Duodenal mucosa (tissue), 2 donors: ENCODE results near the gene EID2.
A peak's percentile ranks its signal among the peaks of the same experiment; 100 is the strongest.

Experiments
- H3K27ac ChIP-seq: one replicate; pipeline ENCODE4 v1.7.0; 2013; ENCODE audit warnings: low read depth, low read length
- H3K27me3 ChIP-seq, 2 donors: one replicate each; pipeline ENCODE4 v1.7.0; 2013; ENCODE audit warnings: low read length in 2 of 2, control low read depth in 1 of 2; ENCODE audit not compliant: insufficient read depth in 2 of 2, control insufficient read depth in 1 of 2
- H3K36me3 ChIP-seq, 2 donors: one replicate each; pipeline ENCODE4 v1.7.0; 2013; ENCODE audit warnings: low read length in 2 of 2, control low read depth in 1 of 2; ENCODE audit not compliant: insufficient read depth in 2 of 2, control insufficient read depth in 1 of 2
- H3K4me1 ChIP-seq, 2 donors: one replicate each; pipeline ENCODE4 v1.7.0; 2013; ENCODE audit warnings: low read length in 2 of 2, control low read depth in 1 of 2; ENCODE audit not compliant: insufficient read depth in 2 of 2, control insufficient read depth in 1 of 2
- H3K4me3 ChIP-seq, 2 donors: one replicate each; pipeline ENCODE4 v1.7.0; 2013; ENCODE audit warnings: low read length in 2 of 2, low read depth in 1 of 2
- H3K9ac ChIP-seq, 2 donors: one replicate each; pipeline ENCODE4 v1.7.0; 2013; ENCODE audit warnings: low read length in 2 of 2, low read depth in 1 of 2
- H3K9me3 ChIP-seq, 2 donors: one replicate each; pipeline ENCODE4 v1.7.0; 2013; ENCODE audit warnings: low read length in 2 of 2, control low read depth in 1 of 2; ENCODE audit not compliant: control insufficient read depth in 1 of 2

The EID2 gene

DNA sequence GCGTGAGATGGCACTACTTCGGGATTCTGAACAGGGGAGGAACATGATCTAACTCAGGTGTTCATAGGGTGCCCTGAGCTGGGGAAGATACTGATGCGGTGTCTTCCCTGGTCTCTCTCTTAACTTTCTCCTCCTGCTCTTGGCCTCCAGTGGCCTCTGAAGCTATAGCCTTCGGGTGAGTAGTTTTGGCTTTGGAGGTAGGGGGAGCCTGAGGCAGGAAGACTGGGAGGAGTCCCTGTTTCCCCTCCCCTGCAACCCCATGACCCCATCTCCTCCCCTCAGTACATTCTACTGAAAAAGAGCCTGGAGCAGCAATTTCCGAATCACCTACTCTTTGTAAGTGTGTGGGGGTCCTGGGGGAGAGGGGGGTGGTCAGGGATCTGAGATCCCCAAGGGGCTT, 21.5 kb downstream of the EID2 start:
- H3K36me3 ChIP-seq, result no peaks in the 10 kb centered on the region
- H3K27ac ChIP-seq, result no peak overlapping the region
- H3K9me3 ChIP-seq, result no peaks in the 10 kb centered on the region
- H3K27me3 ChIP-seq, result peaks cover 33 to 39% of the 10 kb centered on the region in 2 donors
- H3K4me1 ChIP-seq, result peaks cover 0 to 8% of the 10 kb centered on the region in 2 donors
- H3K9ac ChIP-seq, result no peak overlapping the region
- no peak overlapping the region for H3K4me3 ChIP-seq

DNA sequence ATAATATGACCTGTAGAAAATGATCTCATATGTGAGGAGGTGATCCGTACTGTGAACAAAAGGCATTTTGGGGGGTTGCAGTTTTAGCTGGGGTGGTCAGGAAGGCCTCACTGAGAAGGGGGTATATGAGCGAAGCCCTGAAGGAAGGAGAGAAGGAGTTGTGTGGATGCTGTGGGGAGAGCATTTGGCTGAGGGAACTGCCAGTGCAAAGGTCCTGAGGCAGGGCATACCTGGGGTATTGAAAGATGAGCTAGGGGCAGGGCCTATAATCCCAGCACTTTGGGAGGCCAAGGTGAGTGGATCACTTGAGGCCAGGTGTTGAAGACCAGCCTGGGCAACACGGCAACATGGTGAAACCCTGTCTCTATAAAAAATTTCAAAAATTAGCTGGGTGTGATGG, 22.5 kb downstream of the EID2 start:
- H3K27ac ChIP-seq, result no peak overlapping the region
- H3K9me3 ChIP-seq, result no peaks in the 10 kb centered on the region
- H3K4me3 ChIP-seq, result no peak overlapping the region
- no peaks in the 10 kb centered on the region for H3K36me3 ChIP-seq
- H3K27me3 ChIP-seq, result peaks cover 33 to 44% of the 10 kb centered on the region in 2 donors
- peaks cover 0 to 8% of the 10 kb centered on the region in 2 donors for H3K4me1 ChIP-seq
- no peak overlapping the region for H3K9ac ChIP-seq

DNA sequence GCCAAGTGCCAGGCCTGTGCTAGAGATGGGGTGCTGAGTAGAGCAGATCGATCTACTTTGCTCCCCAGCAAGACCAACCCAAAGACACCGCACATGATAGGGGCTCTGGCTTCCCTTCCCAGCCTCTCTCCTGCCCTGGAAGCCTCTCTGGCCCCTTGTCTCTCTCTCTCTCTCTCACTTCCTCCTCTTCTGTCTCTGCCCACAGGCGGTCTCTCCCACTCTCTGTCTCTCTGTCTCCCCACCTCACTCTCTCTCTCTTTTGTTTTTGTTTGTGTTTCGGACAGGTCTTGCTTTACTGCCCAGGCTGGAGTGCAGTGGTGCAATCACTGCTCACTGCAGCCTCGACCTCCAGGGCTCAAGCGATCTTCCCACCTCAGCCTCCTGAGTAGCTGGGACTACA, 23.7 kb downstream of the EID2 start:
- Histone ChIP-seq H3K27me3 (peaks cover 33 to 44% of the 10 kb centered on the region in 2 donors), H3K9ac (no peak overlapping the region), H3K9me3 (no peaks in the 10 kb centered on the region), H3K4me3 (no peak overlapping the region), H3K36me3 (no peaks in the 10 kb centered on the region), H3K4me1 (peaks cover 0 to 8% of the 10 kb centered on the region in 2 donors), H3K27ac (no peak overlapping the region)

DNA sequence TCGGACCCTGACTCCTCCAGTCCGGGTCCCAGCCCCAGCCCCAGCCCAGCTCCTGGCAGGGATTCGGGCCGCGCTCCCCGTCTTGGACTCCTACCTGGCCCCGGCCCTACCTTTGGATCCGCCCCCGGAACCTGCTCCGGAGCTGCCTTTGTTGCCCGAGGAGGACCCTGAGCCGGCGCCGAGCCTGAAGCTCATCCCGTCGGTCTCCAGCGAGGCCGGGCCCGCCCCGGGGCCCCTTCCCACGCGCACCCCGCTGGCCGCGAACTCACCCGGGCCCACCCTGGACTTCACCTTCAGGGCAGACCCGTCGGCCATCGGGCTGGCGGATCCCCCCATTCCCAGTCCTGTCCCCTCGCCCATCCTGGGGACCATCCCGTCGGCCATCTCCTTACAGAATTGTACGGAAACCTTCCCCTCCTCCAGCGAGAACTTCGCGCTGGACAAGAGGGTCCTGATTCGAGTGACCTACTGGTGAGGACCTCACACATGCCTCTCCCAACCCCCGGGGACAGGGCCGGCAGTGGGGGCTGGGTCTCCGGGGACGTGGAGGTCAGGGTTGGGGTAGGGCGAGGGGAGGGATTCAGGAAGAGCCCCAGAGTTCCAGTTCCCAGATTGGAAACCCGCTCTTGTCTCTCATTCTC, 24.3 kb downstream of the EID2 start:
- H3K4me3 ChIP-seq, result peak overlapping the region; percentile 15 to 28
- no peak overlapping the region for H3K27ac ChIP-seq
- H3K9ac ChIP-seq, result no peak overlapping the region
- H3K9me3 ChIP-seq, result no peaks in the 10 kb centered on the region
- peaks cover 33 to 44% of the 10 kb centered on the region in 2 donors for H3K27me3 ChIP-seq
- H3K4me1 ChIP-seq, result peaks cover 0 to 8% of the 10 kb centered on the region in 2 donors
- H3K36me3 ChIP-seq, result no peaks in the 10 kb centered on the region

DNA sequence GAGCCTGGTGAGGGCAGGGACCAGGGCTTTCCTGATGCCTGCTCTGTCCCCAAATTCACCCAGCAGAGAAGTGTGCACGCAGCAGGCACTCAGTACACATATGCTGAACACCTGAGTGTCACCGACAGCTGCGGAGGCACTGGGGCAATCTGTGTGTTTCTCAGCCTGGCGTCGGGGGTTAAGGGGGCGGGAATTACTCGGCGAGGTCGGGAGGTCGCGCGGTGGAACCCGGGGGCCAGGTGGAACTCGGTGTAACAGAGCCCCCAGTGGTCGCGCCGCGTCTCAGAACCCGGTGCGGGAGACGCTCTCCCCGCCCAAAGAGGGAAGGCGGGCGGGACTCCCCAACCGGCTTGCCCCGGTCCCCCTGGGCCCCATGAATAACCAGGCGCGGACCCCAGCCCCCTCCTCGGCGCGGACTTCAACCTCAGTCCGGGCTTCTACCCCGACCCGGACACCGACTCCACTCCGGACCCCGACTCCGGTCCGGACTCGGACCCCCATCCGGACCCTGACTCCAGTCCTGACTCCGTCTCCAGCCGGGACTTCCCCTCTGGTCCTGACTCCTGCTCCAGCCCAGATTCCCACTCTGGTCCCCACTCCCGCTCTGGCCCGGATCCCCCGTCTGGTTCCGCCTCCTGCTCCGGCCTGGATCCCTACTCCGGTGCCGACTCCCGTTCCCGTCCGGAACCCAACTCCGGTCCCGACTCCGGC, 25.0 kb downstream of the EID2 start, which contains the start of gene SELENOV:
SELENOV (plus strand) TSS at position 300 of the 711 bp plus-strand sequence; CDS start at position 374, 74 bp downstream.
- H3K27me3 ChIP-seq, result peaks cover 33 to 44% of the 10 kb centered on the region in 2 donors
- no peak within 1 kb of the TSS for H3K27ac ChIP-seq
- peaks cover 0 to 8% of the 10 kb centered on the region in 2 donors for H3K4me1 ChIP-seq
- H3K9me3 ChIP-seq, result no peaks in the 10 kb centered on the region
- peak within 1 kb of the TSS; percentile 15 to 28 for H3K4me3 ChIP-seq
- no peak within 1 kb of the TSS for H3K9ac ChIP-seq
- no peaks in the 10 kb centered on the region for H3K36me3 ChIP-seq

DNA sequence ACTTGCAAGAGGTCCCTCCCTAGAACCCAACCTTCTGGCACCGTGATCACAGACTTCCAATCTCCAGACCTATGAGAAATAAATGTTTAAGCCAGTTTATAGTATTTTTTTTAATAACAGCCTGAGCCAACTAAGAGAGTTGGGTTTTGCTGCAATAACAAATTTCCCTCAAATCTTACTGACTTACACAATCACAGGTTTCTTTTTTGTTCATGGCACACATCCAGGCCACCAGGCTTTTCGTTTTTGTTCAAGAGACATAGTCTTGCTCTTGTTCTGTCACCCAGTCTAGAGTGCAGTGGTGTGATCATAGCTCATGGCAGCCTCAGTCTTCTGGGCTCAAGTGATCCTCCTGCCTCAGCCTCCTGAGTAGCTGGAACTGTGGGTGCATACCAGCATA, 27.0 kb downstream of the EID2 start:
- Histone ChIP-seq H3K9me3 (no peaks in the 10 kb centered on the region), H3K4me1 (peaks cover 0 to 8% of the 10 kb centered on the region in 2 donors), H3K36me3 (no peaks in the 10 kb centered on the region), H3K27ac (no peak overlapping the region), H3K4me3 (no peak overlapping the region), H3K9ac (no peak overlapping the region), H3K27me3 (peaks cover 42 to 47% of the 10 kb centered on the region in 2 donors)

DNA sequence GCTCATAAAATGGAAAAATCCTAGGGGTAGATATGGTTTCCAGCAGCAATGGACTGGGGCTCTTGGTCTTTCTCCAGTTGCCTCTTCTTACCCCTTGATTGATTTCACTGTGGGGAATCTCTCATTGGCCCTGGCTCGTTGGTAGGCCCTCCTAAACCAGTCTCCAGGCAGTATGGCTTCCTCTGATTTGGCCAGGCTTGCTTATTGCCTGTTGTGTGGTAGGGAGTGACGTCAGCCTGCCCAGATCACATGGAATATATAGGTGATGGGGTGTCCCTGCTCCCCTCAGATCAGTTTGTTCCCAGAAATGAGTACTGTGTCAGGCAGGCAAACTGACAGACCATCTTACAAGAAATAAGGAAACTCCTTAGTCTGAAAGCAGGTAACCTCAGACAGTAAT, 30.7 kb downstream of the EID2 start:
- Histone ChIP-seq H3K36me3 (no peaks in the 10 kb centered on the region), H3K9me3 (no peaks in the 10 kb centered on the region), H3K27me3 (peaks cover 33 to 40% of the 10 kb centered on the region in 2 donors), H3K4me1 (peaks cover 3 to 4% of the 10 kb centered on the region in 2 donors), H3K27ac (no peak overlapping the region), H3K9ac (no peak overlapping the region), H3K4me3 (no peak overlapping the region)

DNA sequence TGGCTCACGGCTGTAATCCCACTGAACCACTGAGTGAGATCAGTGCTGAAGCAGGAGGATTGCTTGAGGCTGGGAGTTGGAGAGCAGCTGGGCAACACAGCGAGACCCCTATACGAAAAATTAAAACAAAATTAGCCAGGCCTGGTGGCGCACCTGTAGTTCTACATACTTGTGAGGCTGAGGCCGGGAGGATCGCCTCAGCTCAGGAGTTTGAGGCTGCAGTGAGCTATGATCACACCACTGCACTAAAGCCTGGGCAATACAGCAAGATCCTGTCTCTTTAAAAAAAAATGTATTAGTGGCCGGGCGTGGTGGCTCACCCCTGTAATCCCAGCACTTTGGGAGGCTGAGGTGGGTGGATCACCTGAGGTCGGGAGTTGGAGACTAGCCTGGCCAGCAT, 31.3 kb downstream of the EID2 start:
- no peaks in the 10 kb centered on the region for H3K36me3 ChIP-seq
- no peak overlapping the region for H3K27ac ChIP-seq
- H3K9ac ChIP-seq, result no peak overlapping the region
- H3K4me3 ChIP-seq, result no peak overlapping the region
- no peaks in the 10 kb centered on the region for H3K9me3 ChIP-seq
- peaks cover 35 to 40% of the 10 kb centered on the region in 2 donors for H3K27me3 ChIP-seq
- H3K4me1 ChIP-seq, result peaks cover 3 to 4% of the 10 kb centered on the region in 2 donors

DNA sequence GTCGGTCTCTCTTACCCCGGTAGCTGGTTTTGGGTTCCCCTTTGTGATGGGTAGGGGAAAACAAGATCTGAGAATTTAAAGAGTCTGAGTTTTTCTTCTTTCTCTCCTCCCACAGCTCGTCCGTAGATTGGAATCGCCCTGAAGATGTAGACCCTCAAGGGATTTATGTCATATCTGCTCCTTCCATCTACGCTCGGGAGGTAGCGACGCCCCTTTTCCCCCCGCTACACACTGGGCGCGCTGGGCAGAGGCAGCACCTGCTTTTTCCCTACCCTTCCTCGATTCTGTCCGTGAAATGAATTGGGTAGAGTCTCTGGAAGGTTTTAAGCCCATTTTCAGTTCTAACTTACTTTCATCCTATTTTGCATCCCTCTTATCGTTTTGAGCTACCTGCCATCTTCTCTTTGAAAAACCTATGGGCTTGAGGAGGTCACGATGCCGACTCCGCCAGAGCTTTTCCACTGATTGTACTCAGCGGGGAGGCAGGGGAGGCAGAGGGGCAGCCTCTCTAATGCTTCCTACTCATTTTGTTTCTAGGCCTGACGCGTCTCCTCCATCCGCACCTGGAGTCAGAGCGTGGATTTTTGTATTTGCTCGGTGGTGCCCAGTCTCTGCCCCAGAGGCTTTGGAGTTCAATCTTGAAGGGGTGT, 32.1 kb downstream of the EID2 start:
- H3K27me3 ChIP-seq, result peaks cover 34 to 35% of the 10 kb centered on the region in 2 donors
- H3K9ac ChIP-seq, result no peak overlapping the region
- H3K36me3 ChIP-seq, result no peaks in the 10 kb centered on the region
- peaks cover 3 to 4% of the 10 kb centered on the region in 2 donors for H3K4me1 ChIP-seq
- H3K27ac ChIP-seq, result no peak overlapping the region
- H3K9me3 ChIP-seq, result no peaks in the 10 kb centered on the region
- H3K4me3 ChIP-seq, result peak overlapping the region in 1 of 2 donors; percentile 53
